ENCODE measurements around the gene SCAI.

Gene SCAI

DNA sequence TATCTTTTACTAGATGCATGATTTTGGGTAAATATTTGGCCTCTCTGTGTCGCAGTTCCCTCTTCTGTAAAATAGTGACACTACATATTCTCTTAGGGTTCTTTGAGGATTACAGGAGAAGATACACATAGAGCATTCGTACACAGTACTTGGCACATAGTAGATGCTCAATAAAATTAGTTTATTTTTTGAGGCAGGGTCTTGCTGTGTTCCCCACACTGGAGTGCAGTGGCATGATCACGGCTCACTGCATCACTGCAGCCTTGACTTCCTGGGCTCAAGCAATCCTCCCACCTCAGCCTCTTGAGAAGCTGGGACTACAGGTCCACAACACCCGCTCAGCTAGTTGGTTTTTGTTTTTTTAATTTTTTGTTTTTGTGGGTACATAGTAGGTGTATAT lies 1.6 kb downstream of the SCAI start:
- H3K4me2 ChIP-seq, result peak overlapping the region in 10 of 11 experiments; percentile 86 to 99 (median 95); a peak in 15 of 22 replicates
- H3K9ac ChIP-seq, result peak overlapping the region in 2 of 11 experiments; percentile 76 to 77; a peak in 2 of 22 replicates
- H3K4me3 ChIP-seq, result peak overlapping the region in 3 of 10 experiments; percentile 68 to 76 (median 70); a peak in 4 of 20 replicates
- peaks cover 13 to 38% (median 27%) of the 10 kb centered on the region in 10 experiments for H3K4me1 ChIP-seq
- TF ChIP-seq Cebpa-rat (IDR thresholded peaks at IDR 0.05), result no peak
- H3K9me3 ChIP-seq (replicated peaks in 1 of 11), result no peaks in the 10 kb centered on the region
- no peak overlapping the region for H3K27ac ChIP-seq
- H3K27me3 ChIP-seq, result no peaks in the 10 kb centered on the region
- H3K36me3 ChIP-seq, result peaks cover 0 to 31% (median 9%) of the 10 kb centered on the region in 11 experiments; a peak in 7 of 22 replicates
- H4K20me1 ChIP-seq, result peaks cover 0 to 8% (median 0%) of the 10 kb centered on the region in 11 experiments; a peak in 3 of 22 replicates

DNA sequence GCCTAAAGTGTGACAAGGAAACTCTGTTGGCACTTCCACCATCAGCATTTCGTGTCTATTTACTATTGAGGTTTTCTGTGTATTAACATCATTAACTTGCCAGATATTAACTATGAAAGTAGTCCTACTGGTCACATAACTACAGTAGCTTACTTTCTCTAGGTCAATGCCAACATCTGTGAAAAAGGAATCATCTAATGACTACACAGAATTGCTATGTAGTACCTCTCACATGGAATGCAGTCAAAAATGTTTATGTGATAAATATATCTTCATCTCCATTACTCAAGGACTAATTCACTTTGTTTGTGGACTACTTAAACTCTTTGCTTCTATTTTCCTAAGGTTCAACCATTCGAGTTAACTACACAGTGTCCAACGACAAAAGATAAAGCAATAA lies 2.1 kb downstream of the SCAI start:
- H3K36me3 ChIP-seq, result peaks cover 0 to 31% (median 9%) of the 10 kb centered on the region in 11 experiments; a peak in 7 of 22 replicates
- peaks cover 13 to 38% (median 26%) of the 10 kb centered on the region in 10 experiments for H3K4me1 ChIP-seq
- no peaks in the 10 kb centered on the region for H3K9me3 ChIP-seq (replicated peaks in 1 of 11)
- H3K27ac ChIP-seq, result no peak overlapping the region
- H3K27me3 ChIP-seq, result no peaks in the 10 kb centered on the region
- H3K4me3 ChIP-seq, result no peak overlapping the region
- H3K9ac ChIP-seq, result no peak overlapping the region
- no peak for TF ChIP-seq Cebpa-rat (IDR thresholded peaks at IDR 0.05)
- peak overlapping the region in 1 of 11 experiments; percentile 86; a peak in 4 of 22 replicates for H3K4me2 ChIP-seq
- peaks cover 0 to 8% (median 0%) of the 10 kb centered on the region in 11 experiments; a peak in 3 of 22 replicates for H4K20me1 ChIP-seq

DNA sequence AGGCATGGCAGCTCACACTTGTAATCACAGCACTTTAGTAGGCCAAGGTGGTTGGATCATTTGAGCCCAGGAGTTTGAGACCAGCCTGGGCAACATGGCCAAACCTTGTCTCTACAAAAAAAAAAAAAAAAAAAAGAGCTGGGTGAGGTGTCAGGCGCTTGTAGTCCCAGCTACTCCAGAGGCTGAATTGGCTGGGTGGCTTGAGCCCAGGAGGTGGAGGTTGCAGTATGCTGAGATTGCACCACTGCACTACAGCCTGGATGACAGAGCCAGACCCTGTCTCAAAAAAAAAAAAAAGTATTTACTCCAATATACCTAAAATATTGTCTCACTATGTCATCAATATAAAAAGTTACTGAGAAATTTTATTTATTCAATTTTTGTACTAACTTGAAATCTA lies 2.8 kb downstream of the SCAI start:
- Histone ChIP-seq H3K4me3 (no peak overlapping the region), H3K9me3 (replicated peaks in 1 of 11) (no peaks in the 10 kb centered on the region; a peak in 2 of 22 replicates), H3K9ac (no peak overlapping the region), H3K27me3 (no peaks in the 10 kb centered on the region), H3K36me3 (peaks cover 0 to 31% (median 9%) of the 10 kb centered on the region in 11 experiments; a peak in 7 of 22 replicates), H3K4me1 (peaks cover 8 to 31% (median 19%) of the 10 kb centered on the region in 10 experiments), H4K20me1 (peaks cover 0 to 8% (median 0%) of the 10 kb centered on the region in 11 experiments; a peak in 3 of 22 replicates), H3K27ac (no peak overlapping the region), H3K4me2 (no peak overlapping the region)
- TF ChIP-seq Cebpa-rat (IDR thresholded peaks at IDR 0.05), result no peak

- no peak for TF ChIP-seq Cebpa-rat (IDR thresholded peaks at IDR 0.05)
- H3K27ac ChIP-seq, result no peak overlapping the region
- H3K4me1 ChIP-seq, result peaks cover 0 to 16% (median 8%) of the 10 kb centered on the region in 10 experiments; a peak in 15 of 20 replicates
- peaks cover 0 to 47% (median 17%) of the 10 kb centered on the region in 11 experiments; a peak in 9 of 22 replicates for H3K36me3 ChIP-seq
- no peak overlapping the region for H3K4me3 ChIP-seq
- peaks cover 7 to 25% (median 19%) of the 10 kb centered on the region in 11 experiments; a peak in 21 of 22 replicates for H3K9me3 ChIP-seq (replicated peaks in 1 of 11)
- no peaks in the 10 kb centered on the region for H3K27me3 ChIP-seq
- H3K9ac ChIP-seq, result no peak overlapping the region
- H3K4me2 ChIP-seq, result no peak overlapping the region
- H4K20me1 ChIP-seq, result peaks cover 0 to 7% (median 0%) of the 10 kb centered on the region in 11 experiments; a peak in 2 of 22 replicates
Observed at GRCh38 chr9:125137200-125137599, 6.1 kb downstream of the SCAI start.

GRCh38 chr9:125134976-125135375 lies 8.4 kb downstream of the SCAI start:
- no peak for TF ChIP-seq Cebpa-rat (IDR thresholded peaks at IDR 0.05)
- H3K9me3 ChIP-seq (replicated peaks in 1 of 11), result peaks cover 7 to 25% (median 19%) of the 10 kb centered on the region in 11 experiments; a peak in 21 of 22 replicates
- no peak overlapping the region for H3K27ac ChIP-seq
- H3K4me1 ChIP-seq, result peaks cover 0 to 19% (median 13%) of the 10 kb centered on the region in 10 experiments; a peak in 14 of 20 replicates
- H3K4me2 ChIP-seq, result no peak overlapping the region
- peaks cover 0 to 40% (median 13%) of the 10 kb centered on the region in 11 experiments; a peak in 9 of 22 replicates for H3K36me3 ChIP-seq
- H3K9ac ChIP-seq, result no peak overlapping the region
- no peak overlapping the region for H3K4me3 ChIP-seq
- H3K27me3 ChIP-seq, result no peaks in the 10 kb centered on the region
- H4K20me1 ChIP-seq, result no peaks in the 10 kb centered on the region; a peak in 1 of 22 replicates

DNA sequence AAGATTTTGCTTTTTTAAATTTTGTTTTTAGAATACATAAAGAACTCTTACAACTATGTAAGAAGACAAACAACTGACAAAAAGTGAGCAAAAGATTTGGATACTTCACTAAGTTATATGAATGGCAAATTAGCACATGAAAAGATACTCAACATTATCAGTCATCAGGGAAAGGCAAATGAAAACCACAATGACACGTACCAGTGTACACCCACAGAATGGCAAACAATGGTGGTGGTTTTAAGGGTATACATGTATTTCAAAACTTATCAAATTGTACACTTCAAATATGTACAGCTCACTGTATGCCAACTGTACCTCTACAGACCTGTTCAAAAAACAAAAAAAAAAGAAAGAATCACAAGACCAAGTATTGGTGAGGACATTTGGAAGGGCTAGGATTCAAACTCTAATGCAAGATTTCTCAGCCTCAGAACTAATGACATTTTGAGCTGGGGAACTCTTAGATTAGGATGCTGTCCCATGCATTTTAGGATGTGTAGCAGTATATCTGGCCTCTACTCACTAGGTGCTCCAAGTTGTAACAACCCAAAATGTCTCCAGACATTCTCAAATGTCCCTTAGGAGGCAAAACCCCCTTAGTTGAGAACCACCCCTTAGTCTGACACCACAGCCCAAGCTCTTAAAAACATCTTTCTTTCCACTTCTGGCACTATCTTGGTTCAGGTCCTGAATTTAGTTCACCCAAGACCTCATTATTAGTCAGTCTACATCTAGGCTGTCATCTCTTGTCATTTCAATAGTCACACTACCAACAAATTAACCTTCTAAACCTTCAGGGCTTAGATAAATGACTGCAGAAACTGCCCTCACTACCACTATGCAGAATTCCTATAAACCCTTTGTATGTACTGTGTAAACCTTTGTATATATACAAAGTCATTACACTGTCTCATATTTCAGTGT lies 9.7 kb downstream of the SCAI start:
- Histone ChIP-seq H3K27me3 (no peaks in the 10 kb centered on the region), H3K36me3 (peaks cover 0 to 27% (median 6%) of the 10 kb centered on the region in 11 experiments; a peak in 8 of 22 replicates), H3K9me3 (replicated peaks in 1 of 11) (peaks cover 7 to 25% (median 19%) of the 10 kb centered on the region in 11 experiments; a peak in 21 of 22 replicates), H3K4me3 (no peak overlapping the region), H4K20me1 (no peaks in the 10 kb centered on the region), H3K9ac (no peak overlapping the region), H3K4me2 (no peak overlapping the region), H3K27ac (no peak overlapping the region), H3K4me1 (peaks cover 0 to 19% (median 13%) of the 10 kb centered on the region in 10 experiments; a peak in 14 of 20 replicates)
- TF ChIP-seq Cebpa-rat (IDR thresholded peaks at IDR 0.05), result no peak

- H3K4me2 ChIP-seq, result peak overlapping the region in 8 of 11 experiments; percentile 25 to 64 (median 48); a peak in 15 of 22 replicates
- no peak for TF ChIP-seq Cebpa-rat (IDR thresholded peaks at IDR 0.05)
Observed at GRCh38 chr9:125131778-125132177, 11.6 kb downstream of the SCAI start.

DNA sequence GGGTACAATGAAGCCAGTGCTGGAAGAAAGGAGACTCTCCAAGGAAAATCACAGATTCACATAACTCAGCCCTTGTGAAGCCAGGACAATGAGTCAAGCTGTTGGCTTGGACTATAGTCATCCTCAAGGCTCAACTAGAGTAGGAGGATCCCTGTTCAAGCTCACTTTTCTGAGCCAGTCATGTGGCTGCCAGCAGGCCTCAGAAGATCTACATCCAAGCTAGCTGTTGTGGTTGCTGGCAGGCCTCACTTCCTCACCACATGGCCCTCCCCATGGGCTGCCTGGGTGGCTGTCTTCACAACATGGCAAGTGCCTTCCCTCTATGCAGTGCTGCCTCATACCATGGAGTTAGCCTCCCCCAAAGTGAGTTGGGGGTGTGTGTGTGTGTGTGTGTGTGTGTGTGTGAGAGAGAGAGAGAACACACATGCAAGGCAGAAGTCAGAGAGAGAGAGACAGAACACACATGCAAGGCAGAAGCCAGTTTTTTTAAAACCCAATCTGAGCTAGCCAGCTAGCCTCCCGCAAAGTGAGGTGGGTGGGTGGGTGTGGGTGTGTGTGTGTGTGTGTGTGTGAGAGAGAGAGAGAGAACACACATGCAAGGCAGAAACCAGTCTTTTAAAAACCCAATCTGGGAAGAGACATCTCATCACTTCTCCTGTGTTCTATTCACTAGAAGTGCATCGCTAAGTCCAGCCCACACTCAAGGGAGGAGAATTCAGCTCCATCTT lies 17.1 kb downstream of the SCAI start:
- H3K27ac ChIP-seq, result peak overlapping the region in 9 of 11 experiments; percentile 0 to 67 (median 37); a peak in 11 of 22 replicates
- H4K20me1 ChIP-seq, result no peaks in the 10 kb centered on the region
- peak overlapping the region; percentile 13 to 66 (median 53) for H3K4me2 ChIP-seq
- H3K9me3 ChIP-seq (replicated peaks in 1 of 11), result peaks cover 0 to 9% (median 0%) of the 10 kb centered on the region in 11 experiments; a peak in 4 of 22 replicates
- no peak overlapping the region; a peak in 1 of 22 replicates for H3K9ac ChIP-seq
- H3K4me3 ChIP-seq, result no peak overlapping the region
- peaks cover 24 to 59% (median 32%) of the 10 kb centered on the region in 10 experiments for H3K4me1 ChIP-seq
- no peaks in the 10 kb centered on the region for H3K27me3 ChIP-seq
- peaks cover 0 to 17% (median 0%) of the 10 kb centered on the region in 11 experiments; a peak in 1 of 22 replicates for H3K36me3 ChIP-seq
- TF ChIP-seq Cebpa-rat (IDR thresholded peaks at IDR 0.05), result no peak

More at GRCh38 chr9:125131778-125132177, 11.6 kb downstream of the SCAI start:
- Histone ChIP-seq H3K36me3 (peaks cover 0 to 23% (median 6%) of the 10 kb centered on the region in 11 experiments; a peak in 8 of 22 replicates), H3K27ac (peak overlapping the region in 3 of 11 experiments; percentile 7 to 24 (median 10); a peak in 3 of 22 replicates), H3K9ac (peak overlapping the region in 1 of 11 experiments; percentile 2; a peak in 1 of 22 replicates), H3K27me3 (no peaks in the 10 kb centered on the region), H4K20me1 (no peaks in the 10 kb centered on the region), H3K4me3 (no peak overlapping the region), H3K9me3 (replicated peaks in 1 of 11) (peaks cover 7 to 25% (median 19%) of the 10 kb centered on the region in 11 experiments; a peak in 21 of 22 replicates), H3K4me1 (peaks cover 6 to 31% (median 22%) of the 10 kb centered on the region in 10 experiments; a peak in 19 of 20 replicates)
